Loucy (cell line): ENCODE results near the gene DAP.

Experiments used
- CTCF ChIP-seq: fragments of 200-600 bp; sonication (generic); conservative IDR thresholded peaks from 2 replicates; pipeline ENCODE4 v1.5.1; 2014; ENCODE audit warnings: mild to moderate bottlenecking, antibody characterized with exemption, low read length
- EZH2phosphoT487 ChIP-seq: fragments of 200-600 bp; IDR thresholded peaks from 2 replicates; pipeline ENCODE4 v1.6.1; 2018; ENCODE audit warnings: antibody characterized with exemption, mild to moderate bottlenecking, moderate library complexity, borderline replicate concordance

- TF ChIP-seq CTCF (no peak), EZH2phosphoT487 (no peak)
Observed at GRCh38 chr5:10792336-10792735, 31.3 kb upstream of the DAP start.
